ENCODE results near the gene KIF6. TPM values are rescaled to one million over a fixed set of nuclear protein-coding genes. Genes with fewer than 3 reads are reported as not detected.

KIF6 gene
- total and polyA plus RNA-seq, 2 of the 8 experiments (the other 6 are each of a cell fraction or from before 2014, with no cell fraction given), result 0.53 to 0.65 TPM

DNA sequence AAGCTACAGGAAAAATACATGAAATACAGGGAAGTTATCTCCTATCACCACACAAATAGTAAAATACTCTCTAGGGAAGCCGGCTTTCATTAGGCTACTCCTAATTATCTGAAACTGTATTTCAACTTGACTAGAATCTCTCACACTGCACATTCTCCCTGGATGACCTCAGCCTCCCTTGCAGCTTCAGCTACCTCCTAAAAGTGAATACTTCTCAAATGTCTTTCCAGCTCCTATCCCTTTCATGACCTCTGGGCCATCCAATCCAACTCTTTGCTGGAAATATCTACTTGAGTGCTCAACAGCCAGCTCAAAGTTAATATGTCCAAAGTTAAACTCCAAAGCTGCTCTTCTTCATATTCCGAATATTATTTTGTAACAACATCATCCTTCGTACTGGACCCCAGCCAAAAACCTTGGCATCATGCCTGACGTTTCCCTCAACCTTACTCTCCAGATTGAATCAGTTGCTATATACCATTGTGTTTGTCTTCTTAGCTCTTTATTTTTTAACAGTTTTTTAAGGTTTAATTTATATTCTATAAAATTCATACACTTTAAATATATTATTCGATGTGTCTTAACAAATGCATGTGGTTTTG lies 29.4 kb upstream of the KIF6 start:
- Histone ChIP-seq H2BK20ac (ENCODE audit: low read length) (no peak overlapping the region), H3K23me2 (ENCODE audit: low read depth, low read length) (no peaks in the 10 kb centered on the region), H3K18ac (ENCODE audit: extremely low read depth, low read length) (no peak overlapping the region), H4K20me1 (replicated peaks in 1 of 2; ENCODE audit: control insufficient read depth in 1 of 2, insufficient read depth in 2 of 2, low read length in 2 of 2) (no peaks in the 10 kb centered on the region), H2BK12ac (ENCODE audit: low read depth, low read length) (no peak overlapping the region), H3K14ac (ENCODE audit: insufficient read length) (no peak overlapping the region), H3K4me1 (replicated peaks in 1 of 4; ENCODE audit: control insufficient read depth in 3 of 4, insufficient read depth in 4 of 4, low read length in 3 of 4) (no peaks in the 10 kb centered on the region), H4K91ac (replicated peaks; ENCODE audit: insufficient read length, low read length) (no peak overlapping the region), H3K9ac (replicated peaks in 1 of 4; ENCODE audit: extremely low read depth in 1 of 4, low read depth in 3 of 4, low read length in 3 of 4) (no peak overlapping the region; a peak in 1 of 7 replicates), H3K27me3 (replicated peaks in 1 of 4; ENCODE audit: control insufficient read depth in 3 of 4, extremely low read depth in 1 of 4, insufficient read depth in 3 of 4, low read length in 3 of 4) (peaks cover 0 to 1% (median 0%) of the 10 kb centered on the region in 4 experiments; a peak in 1 of 7 replicates), H2BK5ac (ENCODE audit: low read depth, low read length) (no peak overlapping the region), H3K27ac (ENCODE audit: low read depth, low read length) (no peak overlapping the region), H3K79me1 (ENCODE audit: low read depth, low read length) (no peaks in the 10 kb centered on the region), H3K4me2 (ENCODE audit: insufficient read depth in 1 of 2, low read depth in 2 of 2, low read length in 2 of 2) (no peak overlapping the region), H2BK120ac (replicated peaks; ENCODE audit: low read depth, low read length) (no peak overlapping the region), H4K8ac (ENCODE audit: extremely low read depth, insufficient read depth, low read length) (no peak overlapping the region), H3K4ac (replicated peaks; ENCODE audit: insufficient read length, low read depth, low read length) (no peak overlapping the region), H3K4me3 (ENCODE audit: extremely low read depth in 1 of 4, insufficient read depth in 2 of 4, low read depth in 3 of 4, low read length in 4 of 4) (no peak overlapping the region), H3K36me3 (ENCODE audit: control insufficient read depth in 2 of 4, insufficient read depth in 4 of 4, low read length in 3 of 4) (no peaks in the 10 kb centered on the region), H3K23ac (ENCODE audit: insufficient read length) (no peak overlapping the region), H3K56ac (replicated peaks; ENCODE audit: insufficient read length, low read depth, low read length) (no peak overlapping the region), H2AFZ (ENCODE audit: low read length) (no peak overlapping the region), H4K5ac (ENCODE audit: insufficient read length, low read depth, low read length) (no peak overlapping the region), H2BK15ac (ENCODE audit: low read length) (no peak overlapping the region), H3K9me3 (ENCODE audit: insufficient read depth in 2 of 2, low read depth in 1 of 2, low read length in 1 of 2) (no peaks in the 10 kb centered on the region), H2AK5ac (ENCODE audit: low read depth, low read length) (no peak overlapping the region), H3K79me2 (ENCODE audit: control insufficient read depth in 1 of 2, insufficient read depth in 2 of 2, low read length in 2 of 2) (no peaks in the 10 kb centered on the region)
- POLR2A ChIA-PET (ENCODE audit: partially characterized antibody), result no interaction called here
- 90% methylated on average over 5 of the region's 5 CpGs; no CpG with 5 or more reads in 1 of the 2 experiments for WGBS, 2 experiments (ENCODE audit: extremely low coverage in 1 of 2, insufficient coverage in 1 of 2, insufficient read length in 1 of 2, insufficient replicate concordance in 2 of 2, low coverage in 1 of 2, low lambda C conversion rate in 2 of 2, missing lambda C conversion rate in 1 of 2)
- TF ChIP-seq RAD21 (IDR thresholded peaks at IDR 0.05 in 1 of 2, conservative IDR thresholded peaks at IDR 0.05 in 1 of 2; ENCODE audit: low read depth in 2 of 2, low read length in 2 of 2), result no peak
- TF ChIP-seq TAF7 (optimal IDR thresholded peaks at IDR 0.05; ENCODE audit: borderline replicate concordance, low read depth, low read length), result no peak
- TF ChIP-seq YY1 (IDR thresholded peaks at IDR 0.05; ENCODE audit: low read depth, low read length), result no peak
- no peak for TF ChIP-seq BRCA1 (IDR thresholded peaks at IDR 0.05; ENCODE audit: low read depth, low read length)
- TF ChIP-seq PHF8 (conservative IDR thresholded peaks at IDR 0.05; ENCODE audit: low read depth, low read length), result no peak
- CTCF ChIA-PET (ENCODE audit: partially characterized antibody), result interaction anchor here (0.7 to 1.6 kb wide), 4 partner anchors 36 to 574 kb away, joined by 3 read pairs; no protein-coding TSS in a partner anchor
- FAIRE-seq (no peak), DNase-seq (ENCODE audit: low read depth in 1 of 2, low spot score in 2 of 2) (no peak)

Data from H1 (cell line).